ENCODE data around the gene CA5B. TPM values are rescaled to one million over a fixed set of nuclear protein-coding genes. Genes with fewer than 3 reads are reported as not detected.

CA5B gene
- total and polyA plus RNA-seq, 2 of the 8 experiments (the other 6 are each of a cell fraction or from before 2014, with no cell fraction given), result 3.3 to 8.6 TPM

DNA sequence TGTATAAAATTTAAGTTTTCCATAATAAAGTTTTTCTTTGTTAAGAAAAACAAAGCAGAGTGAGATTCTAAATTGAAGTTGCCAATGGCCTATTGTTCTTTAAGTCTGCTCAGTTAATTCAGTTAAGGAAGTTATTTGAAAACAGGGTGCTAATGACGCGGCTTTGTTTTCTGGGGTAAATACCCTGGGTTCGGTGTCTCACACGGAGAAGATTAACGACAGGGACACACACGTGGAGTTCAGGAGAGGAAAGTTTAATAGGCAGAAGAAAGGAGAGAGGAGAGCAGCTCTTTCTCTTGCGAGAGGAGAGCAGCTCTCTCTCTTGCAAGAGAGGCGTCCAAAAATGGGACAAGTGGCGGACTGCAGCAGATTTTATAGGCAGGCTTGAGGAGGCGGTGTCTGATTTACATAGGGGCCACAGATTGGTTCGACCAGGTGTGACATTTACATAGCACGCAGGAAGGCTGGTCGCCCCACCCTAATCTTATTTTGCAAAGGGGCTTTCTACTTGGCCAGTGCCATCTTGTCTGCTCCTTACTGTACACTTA, 9.6 kb downstream of the CA5B start (continued):
- TF ChIP-seq KDM4A (IDR thresholded peaks at IDR 0.05; ENCODE audit: low read depth, low read length, severe bottlenecking) (no peak), ASH2L (IDR thresholded peaks at IDR 0.05; ENCODE audit: low read length) (no peak), TAF1 (IDR thresholded peaks at IDR 0.05; ENCODE audit: low read depth, low read length) (no peak)
- TF ChIP-seq, protein P1, sequence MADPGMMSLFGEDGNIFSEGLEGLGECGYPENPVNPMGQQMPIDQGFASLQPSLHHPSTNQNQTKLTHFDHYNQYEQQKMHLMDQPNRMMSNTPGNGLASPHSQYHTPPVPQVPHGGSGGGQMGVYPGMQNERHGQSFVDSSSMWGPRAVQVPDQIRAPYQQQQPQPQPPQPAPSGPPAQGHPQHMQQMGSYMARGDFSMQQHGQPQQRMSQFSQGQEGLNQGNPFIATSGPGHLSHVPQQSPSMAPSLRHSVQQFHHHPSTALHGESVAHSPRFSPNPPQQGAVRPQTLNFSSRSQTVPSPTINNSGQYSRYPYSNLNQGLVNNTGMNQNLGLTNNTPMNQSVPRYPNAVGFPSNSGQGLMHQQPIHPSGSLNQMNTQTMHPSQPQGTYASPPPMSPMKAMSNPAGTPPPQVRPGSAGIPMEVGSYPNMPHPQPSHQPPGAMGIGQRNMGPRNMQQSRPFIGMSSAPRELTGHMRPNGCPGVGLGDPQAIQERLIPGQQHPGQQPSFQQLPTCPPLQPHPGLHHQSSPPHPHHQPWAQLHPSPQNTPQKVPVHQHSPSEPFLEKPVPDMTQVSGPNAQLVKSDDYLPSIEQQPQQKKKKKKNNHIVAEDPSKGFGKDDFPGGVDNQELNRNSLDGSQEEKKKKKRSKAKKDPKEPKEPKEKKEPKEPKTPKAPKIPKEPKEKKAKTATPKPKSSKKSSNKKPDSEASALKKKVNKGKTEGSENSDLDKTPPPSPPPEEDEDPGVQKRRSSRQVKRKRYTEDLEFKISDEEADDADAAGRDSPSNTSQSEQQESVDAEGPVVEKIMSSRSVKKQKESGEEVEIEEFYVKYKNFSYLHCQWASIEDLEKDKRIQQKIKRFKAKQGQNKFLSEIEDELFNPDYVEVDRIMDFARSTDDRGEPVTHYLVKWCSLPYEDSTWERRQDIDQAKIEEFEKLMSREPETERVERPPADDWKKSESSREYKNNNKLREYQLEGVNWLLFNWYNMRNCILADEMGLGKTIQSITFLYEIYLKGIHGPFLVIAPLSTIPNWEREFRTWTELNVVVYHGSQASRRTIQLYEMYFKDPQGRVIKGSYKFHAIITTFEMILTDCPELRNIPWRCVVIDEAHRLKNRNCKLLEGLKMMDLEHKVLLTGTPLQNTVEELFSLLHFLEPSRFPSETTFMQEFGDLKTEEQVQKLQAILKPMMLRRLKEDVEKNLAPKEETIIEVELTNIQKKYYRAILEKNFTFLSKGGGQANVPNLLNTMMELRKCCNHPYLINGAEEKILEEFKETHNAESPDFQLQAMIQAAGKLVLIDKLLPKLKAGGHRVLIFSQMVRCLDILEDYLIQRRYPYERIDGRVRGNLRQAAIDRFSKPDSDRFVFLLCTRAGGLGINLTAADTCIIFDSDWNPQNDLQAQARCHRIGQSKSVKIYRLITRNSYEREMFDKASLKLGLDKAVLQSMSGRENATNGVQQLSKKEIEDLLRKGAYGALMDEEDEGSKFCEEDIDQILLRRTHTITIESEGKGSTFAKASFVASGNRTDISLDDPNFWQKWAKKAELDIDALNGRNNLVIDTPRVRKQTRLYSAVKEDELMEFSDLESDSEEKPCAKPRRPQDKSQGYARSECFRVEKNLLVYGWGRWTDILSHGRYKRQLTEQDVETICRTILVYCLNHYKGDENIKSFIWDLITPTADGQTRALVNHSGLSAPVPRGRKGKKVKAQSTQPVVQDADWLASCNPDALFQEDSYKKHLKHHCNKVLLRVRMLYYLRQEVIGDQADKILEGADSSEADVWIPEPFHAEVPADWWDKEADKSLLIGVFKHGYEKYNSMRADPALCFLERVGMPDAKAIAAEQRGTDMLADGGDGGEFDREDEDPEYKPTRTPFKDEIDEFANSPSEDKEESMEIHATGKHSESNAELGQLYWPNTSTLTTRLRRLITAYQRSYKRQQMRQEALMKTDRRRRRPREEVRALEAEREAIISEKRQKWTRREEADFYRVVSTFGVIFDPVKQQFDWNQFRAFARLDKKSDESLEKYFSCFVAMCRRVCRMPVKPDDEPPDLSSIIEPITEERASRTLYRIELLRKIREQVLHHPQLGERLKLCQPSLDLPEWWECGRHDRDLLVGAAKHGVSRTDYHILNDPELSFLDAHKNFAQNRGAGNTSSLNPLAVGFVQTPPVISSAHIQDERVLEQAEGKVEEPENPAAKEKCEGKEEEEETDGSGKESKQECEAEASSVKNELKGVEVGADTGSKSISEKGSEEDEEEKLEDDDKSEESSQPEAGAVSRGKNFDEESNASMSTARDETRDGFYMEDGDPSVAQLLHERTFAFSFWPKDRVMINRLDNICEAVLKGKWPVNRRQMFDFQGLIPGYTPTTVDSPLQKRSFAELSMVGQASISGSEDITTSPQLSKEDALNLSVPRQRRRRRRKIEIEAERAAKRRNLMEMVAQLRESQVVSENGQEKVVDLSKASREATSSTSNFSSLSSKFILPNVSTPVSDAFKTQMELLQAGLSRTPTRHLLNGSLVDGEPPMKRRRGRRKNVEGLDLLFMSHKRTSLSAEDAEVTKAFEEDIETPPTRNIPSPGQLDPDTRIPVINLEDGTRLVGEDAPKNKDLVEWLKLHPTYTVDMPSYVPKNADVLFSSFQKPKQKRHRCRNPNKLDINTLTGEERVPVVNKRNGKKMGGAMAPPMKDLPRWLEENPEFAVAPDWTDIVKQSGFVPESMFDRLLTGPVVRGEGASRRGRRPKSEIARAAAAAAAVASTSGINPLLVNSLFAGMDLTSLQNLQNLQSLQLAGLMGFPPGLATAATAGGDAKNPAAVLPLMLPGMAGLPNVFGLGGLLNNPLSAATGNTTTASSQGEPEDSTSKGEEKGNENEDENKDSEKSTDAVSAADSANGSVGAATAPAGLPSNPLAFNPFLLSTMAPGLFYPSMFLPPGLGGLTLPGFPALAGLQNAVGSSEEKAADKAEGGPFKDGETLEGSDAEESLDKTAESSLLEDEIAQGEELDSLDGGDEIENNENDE (IDR thresholded peaks at IDR 0.05; ENCODE audit: insufficient replicate concordance, low read length), result no peak
